HepG2 (cell line): Measurements from ENCODE around the gene TP53I3. TPM values are rescaled to one million over a fixed set of nuclear protein-coding genes. Genes with fewer than 3 reads are reported as not detected.

Source experiments
- ATAC-seq: fragments of 200-7000 bp; cut with Tn5 transposase; 3 replicates; pipeline ENCODE4 v1.9.1; 2020; ENCODE audit warnings: mild to moderate bottlenecking, moderate library complexity
- BruUV-seq: library from RNA; stranded (reverse); fragments of 400-500 nt; replicated peaks from 2 replicates; lab custom pipeline; 2021; lab: Mats Ljungman, UMichigan
- CTCF ChIA-PET: fragments of 300-600 bp; formaldehyde crosslinking; extraction: SDS; loops from one replicate; lab custom pipeline; 2021; ENCODE audit warnings: low total read pairs, inconsistent platforms, low intra/inter-chr PET ratio; lab: Yijun Ruan, JAX
- POLR2A ChIA-PET: fragments of 350-600 bp; sonication (Branson Sonifier 250); formaldehyde crosslinking; loops from one replicate; lab custom pipeline; 2020; ENCODE audit warnings: antibody characterized with exemption, inconsistent platforms; lab: Yijun Ruan, JAX
- DNase-seq: peaks from one replicate; pipeline ENCODE4 v3.0.0-alpha.2; 2015; ENCODE audit warnings: low spot score
- FAIRE-seq: peaks from 3 replicates; lab custom pipeline; 2011; peaks lifted over from hg19 to GRCh38; lab: Jason Lieb, UNC
- H2AFZ ChIP-seq: one replicate; pipeline ENCODE4 v1.6.1; 2011; ENCODE audit warnings: low read length, inconsistent platforms
- H3K27ac ChIP-seq: fragments of 300-600 bp; 3 replicates; pipeline ENCODE4 v1.8.0; 2011; ENCODE audit warnings: mixed run types, mild to moderate bottlenecking, mixed read lengths, low read length, inconsistent platforms; ENCODE audit not compliant: insufficient read depth; ENCODE audit errors: extremely low read length
- H3K27me3 ChIP-seq, 2 experiments: fragments of 200-600 bp in 1 of 2; 2 replicates in 1 of 2; 3 replicates in 1 of 2; pipeline versions ENCODE4 v1.6.0 to v1.8.0; 2011; ENCODE audit warnings: low read length in 2 of 2, mild to moderate bottlenecking in 2 of 2, moderate library complexity in 2 of 2, inconsistent platforms in 1 of 2; ENCODE audit not compliant: insufficient read depth in 2 of 2, control insufficient read depth in 1 of 2
- H3K36me3 ChIP-seq, 2 experiments: fragments of 200-600 bp in 1 of 2; replicated peaks in 1 of 2; 2 replicates in 1 of 2; 3 replicates in 1 of 2; pipeline versions ENCODE4 v1.5.1 to v1.8.0; 2011; ENCODE audit warnings: low read length in 2 of 2, inconsistent platforms in 1 of 2; ENCODE audit not compliant: insufficient read depth in 2 of 2, control insufficient read depth in 1 of 2
- H3K4me1 ChIP-seq: 2 replicates; pipeline ENCODE4 v1.5.1; 2012; ENCODE audit warnings: low read length, inconsistent platforms; ENCODE audit not compliant: insufficient read depth
- H3K4me2 ChIP-seq: 2 replicates; pipeline ENCODE4 v1.6.0; 2011; ENCODE audit warnings: low read depth, low read length, inconsistent platforms
- H3K4me3 ChIP-seq, 3 experiments: fragments of 200-600 bp in 1 of 3; sonication (generic), shearing (Covaris generic) in 1 of 3; replicated peaks in 1 of 3; 2 replicates each; pipeline ENCODE4 v1.5.1; 2011 to 2016; ENCODE audit warnings: low read length in 3 of 3, inconsistent platforms in 2 of 3, low read depth in 2 of 3, mild to moderate bottlenecking in 2 of 3, control low read depth in 1 of 3, mixed read lengths in 1 of 3; ENCODE audit not compliant: insufficient read depth in 1 of 3
- H3K79me2 ChIP-seq: one replicate; pipeline ENCODE4 v1.6.1; 2011; ENCODE audit warnings: low read length, inconsistent platforms; ENCODE audit not compliant: insufficient read depth
- H3K9ac ChIP-seq: 2 replicates; pipeline ENCODE4 v1.6.0; 2011; ENCODE audit warnings: mild to moderate bottlenecking, low read depth, low read length, inconsistent platforms; ENCODE audit not compliant: insufficient read depth
- H3K9me3 ChIP-seq: 2 replicates; pipeline ENCODE4 v1.5.1; 2012; ENCODE audit warnings: mild to moderate bottlenecking, low read length
- H4K20me1 ChIP-seq: 2 replicates; pipeline ENCODE4 v1.6.0; 2011; ENCODE audit warnings: inconsistent platforms, mild to moderate bottlenecking, low read length, moderate library complexity; ENCODE audit not compliant: insufficient read depth
- ESRRA ChIP-seq: sonication (generic); formaldehyde crosslinking; IDR thresholded peaks from 2 replicates; pipeline ENCODE4 v1.5.1; 2020; ENCODE audit warnings: mild to moderate bottlenecking, low read depth, missing genetic modification reagents
- GATAD2A ChIP-seq: IDR thresholded peaks from 2 replicates; pipeline ENCODE4 v1.6.1; 2016
- GLI4 ChIP-seq: sonication (generic); formaldehyde crosslinking; IDR thresholded peaks from 2 replicates; pipeline ENCODE4 v1.5.1; 2020; ENCODE audit warnings: missing genetic modification reagents, mild to moderate bottlenecking, moderate library complexity, borderline replicate concordance
- HOXA5 ChIP-seq: sonication (generic); formaldehyde crosslinking; IDR thresholded peaks from 2 replicates; pipeline ENCODE4 v1.4.0; 2020; ENCODE audit warnings: missing genetic modification reagents
- JDP2 ChIP-seq: sonication (generic); formaldehyde crosslinking; IDR thresholded peaks from 2 replicates; pipeline ENCODE4 v1.8.1; 2022; ENCODE audit warnings: missing genetic modification reagents, borderline replicate concordance
- NR2F6 ChIP-seq, 2 experiments: IDR thresholded peaks; 2 replicates each; pipeline ENCODE4 v1.6.1; 2016; ENCODE audit warnings: antibody characterized with exemption in 1 of 2, mild to moderate bottlenecking in 1 of 2
- ONECUT2 ChIP-seq: sonication (generic); formaldehyde crosslinking; IDR thresholded peaks from 2 replicates; pipeline ENCODE4 v1.4.0; 2020; ENCODE audit warnings: missing genetic modification reagents
- PRPF4 ChIP-seq: fragments of 200-400 bp; formaldehyde crosslinking; IDR thresholded peaks from 2 replicates; pipeline ENCODE4 v1.6.1; 2016; ENCODE audit warnings: low read length, low read depth; ENCODE audit not compliant: poor library complexity, severe bottlenecking
- SALL1 ChIP-seq: sonication (generic); formaldehyde crosslinking; IDR thresholded peaks from 2 replicates; pipeline ENCODE4 v1.8.0; 2022; ENCODE audit warnings: mild to moderate bottlenecking, missing genetic modification reagents
- TCF7L2 ChIP-seq: IDR thresholded peaks from 2 replicates; pipeline ENCODE4 v1.6.1; 2011; ENCODE audit warnings: mild to moderate bottlenecking, low read depth, low read length, moderate library complexity
- TP53 ChIP-seq: sonication (generic); formaldehyde crosslinking; conservative IDR thresholded peaks from 2 replicates; pipeline ENCODE4 v1.4.0; 2020; ENCODE audit warnings: missing genetic modification reagents
- YEATS2 ChIP-seq: sonication (generic); formaldehyde crosslinking; IDR thresholded peaks from 2 replicates; pipeline ENCODE4 v1.4.0; 2020; ENCODE audit warnings: missing genetic modification reagents, borderline replicate concordance
- ZNF317 ChIP-seq: sonication (generic); formaldehyde crosslinking; IDR thresholded peaks from 2 replicates; pipeline ENCODE4 v1.5.0; 2020; ENCODE audit warnings: mild to moderate bottlenecking, missing genetic modification reagents
- ZNF788 ChIP-seq: sonication (generic); formaldehyde crosslinking; IDR thresholded peaks from 2 replicates; pipeline ENCODE4 v1.5.0; 2020; ENCODE audit warnings: mild to moderate bottlenecking, missing genetic modification reagents, borderline replicate concordance
- WGBS: methylation state at CpG from one replicate; pipeline ENCODE4 v1.1.6; 2017; ENCODE audit warnings: low lambda C conversion rate; 5-methylcytosine and 5-hydroxymethylcytosine counted together
- in situ Hi-C: cut with HindIII; loops from 2 replicates; pipeline ENCODE4 v1.10.0; 2017; ENCODE audit warnings: low pct_unique_long_range_greater_than_20kb; ENCODE audit not compliant: extremely low pct_ligation_motif_present
- intact Hi-C: fragments of 100-400 bp; cut with micrococcal nuclease; formaldehyde crosslinking; loops from one replicate; pipeline ENCODE4 v1.10.0; 2022; ENCODE audit not compliant: unreplicated experiment
- polyA plus RNA-seq, 8 experiments: library from polyadenylated mRNA; depleted of rRNA in 3 of 8; stranded (reverse) in 7 of 8; unstranded in 1 of 8; fragments of >200 nt; fragmentation: Illumina TruSeq in 4 of 8; extraction: Trizol in 4 of 8; gene quantifications; 2 replicates each; pipeline versions ENCODE4 v1.2.1 to v1.2.3, GENCODE V29; 2011 to 2016; ENCODE audit warnings: low read depth in 4 of 8, missing spikeins in 1 of 8, mixed read lengths in 1 of 8; ENCODE audit not compliant: insufficient read depth in 1 of 8
- total RNA-seq, 5 experiments: library from RNA; depleted of rRNA; stranded (reverse); fragments of >200 nt; fragmentation: Illumina TruSeq; extraction: Trizol; gene quantifications; 2 replicates each; pipeline ENCODE4 v1.2.3, GENCODE V29; 2016; ENCODE audit warnings: low read depth in 1 of 5
- TF ChIP-seq, protein P1 (sequence below): IDR thresholded peaks from 2 replicates; pipeline ENCODE4 v1.6.1; 2016; ENCODE audit warnings: low read depth, borderline replicate concordance
- TF ChIP-seq, protein P2 (sequence below): sonication (generic); formaldehyde crosslinking; IDR thresholded peaks from 2 replicates; pipeline ENCODE4 v1.4.0; 2020; ENCODE audit warnings: missing genetic modification reagents, borderline replicate concordance
- TF ChIP-seq, protein P3 (sequence below): IDR thresholded peaks from 2 replicates; pipeline ENCODE4 v1.6.1; 2012; ENCODE audit warnings: low read depth, low read length, improper control_type of control experiment

Gene TP53I3
- total and polyA plus RNA-seq, 2 of the 13 experiments (the other 11 are each of a cell fraction or from before 2014, with no cell fraction given): 25.0 to 44.1 TPM

DNA sequence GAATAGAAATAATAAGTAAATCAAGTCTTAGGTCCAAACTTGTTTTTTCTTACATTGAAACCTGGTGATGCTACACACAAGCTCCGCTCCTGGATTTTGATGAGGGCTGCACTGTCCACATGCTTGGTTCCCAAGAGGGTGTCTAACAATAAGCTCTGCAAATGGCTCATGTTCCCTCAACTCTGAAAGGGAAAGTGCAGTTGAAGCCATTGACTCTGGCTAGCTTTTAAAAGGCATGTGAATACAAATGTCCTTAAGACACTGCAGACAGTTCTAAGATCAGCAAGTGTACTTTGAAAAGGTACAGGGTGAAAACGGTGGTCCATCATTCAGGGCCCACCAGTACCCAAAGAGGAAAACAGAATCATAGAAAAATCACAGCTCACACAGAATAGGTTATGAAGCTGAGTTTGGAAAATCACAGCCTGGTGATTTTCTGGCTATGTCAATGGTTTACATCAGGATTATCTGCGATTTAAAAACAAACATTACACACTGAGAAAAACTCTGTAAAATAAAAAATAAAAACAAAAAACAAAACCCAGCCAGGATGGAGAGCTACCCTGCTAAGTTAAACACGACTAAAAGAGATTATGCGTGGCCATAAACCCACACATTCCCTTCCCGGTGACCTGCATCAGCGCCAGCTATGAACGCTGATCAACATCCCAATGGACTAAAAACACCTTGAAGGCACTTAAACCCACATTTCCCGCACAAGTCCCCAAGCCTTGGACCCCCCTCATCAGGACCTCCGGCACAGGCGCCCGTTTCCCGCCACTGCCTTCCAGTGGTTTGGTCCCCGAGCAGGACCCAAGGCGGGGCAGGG is 37.9 kb upstream of the TP53I3 start:
- 10% methylated on average over 13 of the region's 15 CpGs for WGBS
- no peak for FAIRE-seq
- ATAC-seq: no peak
- in situ Hi-C loops (no loop called here), intact Hi-C loops (loop anchor here (1.0 kb wide), 1 partner anchor 38 kb away; the partner anchor contains the start of gene TP53I3)
- no peaks in the 10 kb centered on the region; a peak in 1 of 5 replicates for H3K27me3 ChIP-seq
- H3K4me2 ChIP-seq: peak overlapping the region; percentile 99
- H3K36me3 ChIP-seq: no peaks in the 10 kb centered on the region
- peak overlapping the region; percentile 63 for H3K27ac ChIP-seq
- H2AFZ ChIP-seq: peak overlapping the region; percentile 88
- TSS peak; percentile 85 for BruUV-seq
- H3K9ac ChIP-seq: peak overlapping the region; percentile 74
- H3K79me2 ChIP-seq: no peaks in the 10 kb centered on the region
- no peaks in the 10 kb centered on the region for H4K20me1 ChIP-seq
- POLR2A ChIA-PET: interaction anchor here (0.8 to 3.9 kb wide), 7 partner anchors 12 to 195 kb away, joined by 3 to 36 read pairs (median 5); partner anchors contain the start of genes ATAD2B, SF3B6 and TP53I3
- peaks cover 17% of the 10 kb centered on the region for H3K4me1 ChIP-seq
- CTCF ChIA-PET: no interaction called here
- no peaks in the 10 kb centered on the region for H3K9me3 ChIP-seq
- DNase-seq: no peak
- peak overlapping the region; percentile 54 to 85 (median 68) for H3K4me3 ChIP-seq
- TF ChIP-seq, protein P1, sequence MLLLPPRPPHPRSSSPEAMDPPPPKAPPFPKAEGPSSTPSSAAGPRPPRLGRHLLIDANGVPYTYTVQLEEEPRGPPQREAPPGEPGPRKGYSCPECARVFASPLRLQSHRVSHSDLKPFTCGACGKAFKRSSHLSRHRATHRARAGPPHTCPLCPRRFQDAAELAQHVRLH (CRISPR knock-in tag): no peak
- no peak for TF ChIP-seq ESRRA (CRISPR knock-in tag)
- 0 out of 2 replicates have a peak, but pooled peaks have one; percentile 43 for TF ChIP-seq TP53 (CRISPR knock-in tag)
- TF ChIP-seq TCF7L2: no peak
- no peak for TF ChIP-seq PRPF4
- TF ChIP-seq GATAD2A (CRISPR knock-in tag): no peak
- TF ChIP-seq GLI4: no peak
- TF ChIP-seq JDP2 (CRISPR knock-in tag): peak; percentile 25; the same call in 1 of the 2 replicates
- 0 out of 2 replicates have a peak, but pooled peaks have one; percentile 44 for TF ChIP-seq ZNF317 (CRISPR knock-in tag)
- TF ChIP-seq YEATS2 (CRISPR knock-in tag): 0 out of 2 replicates have a peak, but pooled peaks have one; percentile 12
- TF ChIP-seq ZNF788 (CRISPR knock-in tag): no peak
- TF ChIP-seq SALL1 (CRISPR knock-in tag): no peak
- TF ChIP-seq NR2F6 (IDR thresholded peaks at IDR 0.05): no peak
- TF ChIP-seq NR2F6 (CRISPR knock-in tag; IDR thresholded peaks at IDR 0.05): no peak
- TF ChIP-seq ONECUT2 (CRISPR knock-in tag): no peak
- TF ChIP-seq, protein P2, sequence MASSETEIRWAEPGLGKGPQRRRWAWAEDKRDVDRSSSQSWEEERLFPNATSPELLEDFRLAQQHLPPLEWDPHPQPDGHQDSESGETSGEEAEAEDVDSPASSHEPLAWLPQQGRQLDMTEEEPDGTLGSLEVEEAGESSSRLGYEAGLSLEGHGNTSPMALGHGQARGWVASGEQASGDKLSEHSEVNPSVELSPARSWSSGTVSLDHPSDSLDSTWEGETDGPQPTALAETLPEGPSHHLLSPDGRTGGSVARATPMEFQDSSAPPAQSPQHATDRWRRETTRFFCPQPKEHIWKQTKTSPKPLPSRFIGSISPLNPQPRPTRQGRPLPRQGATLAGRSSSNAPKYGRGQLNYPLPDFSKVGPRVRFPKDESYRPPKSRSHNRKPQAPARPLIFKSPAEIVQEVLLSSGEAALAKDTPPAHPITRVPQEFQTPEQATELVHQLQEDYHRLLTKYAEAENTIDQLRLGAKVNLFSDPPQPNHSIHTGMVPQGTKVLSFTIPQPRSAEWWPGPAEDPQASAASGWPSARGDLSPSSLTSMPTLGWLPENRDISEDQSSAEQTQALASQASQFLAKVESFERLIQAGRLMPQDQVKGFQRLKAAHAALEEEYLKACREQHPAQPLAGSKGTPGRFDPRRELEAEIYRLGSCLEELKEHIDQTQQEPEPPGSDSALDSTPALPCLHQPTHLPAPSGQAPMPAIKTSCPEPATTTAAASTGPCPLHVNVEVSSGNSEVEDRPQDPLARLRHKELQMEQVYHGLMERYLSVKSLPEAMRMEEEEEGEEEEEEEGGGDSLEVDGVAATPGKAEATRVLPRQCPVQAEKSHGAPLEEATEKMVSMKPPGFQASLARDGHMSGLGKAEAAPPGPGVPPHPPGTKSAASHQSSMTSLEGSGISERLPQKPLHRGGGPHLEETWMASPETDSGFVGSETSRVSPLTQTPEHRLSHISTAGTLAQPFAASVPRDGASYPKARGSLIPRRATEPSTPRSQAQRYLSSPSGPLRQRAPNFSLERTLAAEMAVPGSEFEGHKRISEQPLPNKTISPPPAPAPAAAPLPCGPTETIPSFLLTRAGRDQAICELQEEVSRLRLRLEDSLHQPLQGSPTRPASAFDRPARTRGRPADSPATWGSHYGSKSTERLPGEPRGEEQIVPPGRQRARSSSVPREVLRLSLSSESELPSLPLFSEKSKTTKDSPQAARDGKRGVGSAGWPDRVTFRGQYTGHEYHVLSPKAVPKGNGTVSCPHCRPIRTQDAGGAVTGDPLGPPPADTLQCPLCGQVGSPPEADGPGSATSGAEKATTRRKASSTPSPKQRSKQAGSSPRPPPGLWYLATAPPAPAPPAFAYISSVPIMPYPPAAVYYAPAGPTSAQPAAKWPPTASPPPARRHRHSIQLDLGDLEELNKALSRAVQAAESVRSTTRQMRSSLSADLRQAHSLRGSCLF: no peak
- no peak for TF ChIP-seq HOXA5 (CRISPR knock-in tag)
- TF ChIP-seq, protein P3, sequence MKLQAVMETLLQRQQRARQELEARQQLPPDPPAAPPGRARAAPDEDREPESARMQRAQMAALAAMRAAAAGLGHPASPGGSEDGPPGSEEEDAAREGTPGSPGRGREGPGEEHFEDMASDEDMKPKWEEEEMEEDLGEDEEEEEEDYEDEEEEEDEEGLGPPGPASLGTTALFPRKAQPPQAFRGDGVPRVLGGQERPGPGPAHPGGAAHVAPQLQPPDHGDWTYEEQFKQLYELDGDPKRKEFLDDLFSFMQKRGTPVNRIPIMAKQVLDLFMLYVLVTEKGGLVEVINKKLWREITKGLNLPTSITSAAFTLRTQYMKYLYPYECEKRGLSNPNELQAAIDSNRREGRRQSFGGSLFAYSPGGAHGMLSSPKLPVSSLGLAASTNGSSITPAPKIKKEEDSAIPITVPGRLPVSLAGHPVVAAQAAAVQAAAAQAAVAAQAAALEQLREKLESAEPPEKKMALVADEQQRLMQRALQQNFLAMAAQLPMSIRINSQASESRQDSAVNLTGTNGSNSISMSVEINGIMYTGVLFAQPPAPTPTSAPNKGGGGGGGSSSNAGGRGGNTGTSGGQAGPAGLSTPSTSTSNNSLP: no peak
